ENCODE results near the gene WWOX. TPM values are rescaled to one million over a fixed set of nuclear protein-coding genes. Genes with fewer than 3 reads are reported as not detected.

Gene WWOX
- total and polyA plus RNA-seq, 2 donors (not counting 3 experiments of a cell fraction or from before 2014, with no cell fraction given) = 6.2 to 12.5 TPM

GRCh38 chr16:78667675-78668074, 568.2 kb downstream of the WWOX start:
- FAIRE-seq (no peak), DNase-seq (ENCODE audit: low read depth, low spot score) (no peak)
- BruUV-seq (replicated peaks) = no TSS peak
- Histone ChIP-seq H3K36me3 (ENCODE audit: control insufficient read depth in 2 of 2, extremely low read depth in 1 of 2, insufficient read depth in 2 of 2, low read length in 2 of 2) (no peaks in the 10 kb centered on the region), H3K9me3 (replicated peaks; ENCODE audit: control insufficient read depth, insufficient read depth, low read length) (no peaks in the 10 kb centered on the region), H3K4me3 (replicated peaks in 1 of 3; ENCODE audit: insufficient read depth in 1 of 3, low read depth in 1 of 3, low read length in 3 of 3) (no peak overlapping the region), H3K27me3 (ENCODE audit: control insufficient read depth in 2 of 2, insufficient read depth in 2 of 2, low read length in 2 of 2) (no peaks in the 10 kb centered on the region), H3K9me1 (replicated peaks; ENCODE audit: control insufficient read depth, extremely low read depth, insufficient read depth, low read length) (no peaks in the 10 kb centered on the region), H3K27ac (ENCODE audit: insufficient read depth, low read depth, low read length) (no peak overlapping the region), H3K4me2 (ENCODE audit: insufficient read depth, low read length) (no peak overlapping the region), H3K9ac (replicated peaks; ENCODE audit: extremely low read depth, insufficient read depth, low read length) (no peak overlapping the region), H3K4me1 (ENCODE audit: control insufficient read depth, extremely low read depth, insufficient read depth, low read length) (no peaks in the 10 kb centered on the region), H3K79me2 (ENCODE audit: control insufficient read depth, insufficient read depth, low read length) (no peaks in the 10 kb centered on the region), H4K20me1 (replicated peaks; ENCODE audit: control insufficient read depth, extremely low read depth, insufficient read depth, low read length) (no peaks in the 10 kb centered on the region), H2AFZ (ENCODE audit: low read depth, low read length) (no peak overlapping the region)
- ChIA-PET CTCF (no interaction called here), POLR2A (no interaction called here)
- dilution Hi-C loops (cut with MboI; ENCODE audit: extremely low pct_ligation_motif_present, low sequenced_read_pairs) = no loop called here
- intact Hi-C loops (cut with micrococcal nuclease) = no loop called here
- no peak for TF ChIP-seq GATA2 (IDR thresholded peaks at IDR 0.05; ENCODE audit: insufficient read depth, insufficient read length, low read depth, low read length)
- TF ChIP-seq FOS (IDR thresholded peaks at IDR 0.05; ENCODE audit: borderline replicate concordance, insufficient read depth, low read length) = no peak
- no peak for TF ChIP-seq POLR2A (IDR thresholded peaks at IDR 0.05; ENCODE audit: low read depth, low read length)
- TF ChIP-seq MAX (IDR thresholded peaks at IDR 0.05; ENCODE audit: insufficient read depth, insufficient read length) = no peak

- intact Hi-C loops (cut with micrococcal nuclease) (no loop called here), dilution Hi-C loops (cut with MboI; ENCODE audit: extremely low pct_ligation_motif_present, low sequenced_read_pairs) (no loop called here)
- Histone ChIP-seq H2AFZ (ENCODE audit: low read depth, low read length) (no peak overlapping the region), H3K9me3 (replicated peaks; ENCODE audit: control insufficient read depth, insufficient read depth, low read length) (no peaks in the 10 kb centered on the region), H3K27ac (ENCODE audit: insufficient read depth, low read depth, low read length) (no peak overlapping the region), H3K4me2 (ENCODE audit: insufficient read depth, low read length) (no peak overlapping the region), H3K9me1 (replicated peaks; ENCODE audit: control insufficient read depth, extremely low read depth, insufficient read depth, low read length) (no peaks in the 10 kb centered on the region), H3K79me2 (ENCODE audit: control insufficient read depth, insufficient read depth, low read length) (no peaks in the 10 kb centered on the region), H4K20me1 (replicated peaks; ENCODE audit: control insufficient read depth, extremely low read depth, insufficient read depth, low read length) (no peaks in the 10 kb centered on the region), H3K4me1 (ENCODE audit: control insufficient read depth, extremely low read depth, insufficient read depth, low read length) (no peaks in the 10 kb centered on the region), H3K27me3 (ENCODE audit: control insufficient read depth in 2 of 2, insufficient read depth in 2 of 2, low read length in 2 of 2) (no peaks in the 10 kb centered on the region), H3K9ac (replicated peaks; ENCODE audit: extremely low read depth, insufficient read depth, low read length) (no peak overlapping the region), H3K4me3 (replicated peaks in 1 of 3; ENCODE audit: insufficient read depth in 1 of 3, low read depth in 1 of 3, low read length in 3 of 3) (no peak overlapping the region), H3K36me3 (ENCODE audit: control insufficient read depth in 2 of 2, extremely low read depth in 1 of 2, insufficient read depth in 2 of 2, low read length in 2 of 2) (no peaks in the 10 kb centered on the region)
- ChIA-PET POLR2A (no interaction called here), CTCF (no interaction called here)
- BruUV-seq (replicated peaks) = no TSS peak
- FAIRE-seq = no peak
- no peak for DNase-seq (ENCODE audit: low read depth, low spot score)
- no peak for TF ChIP-seq POLR2AphosphoS5 (IDR thresholded peaks at IDR 0.05; ENCODE audit: insufficient read depth, low read depth, low read length)
- TF ChIP-seq FOS (IDR thresholded peaks at IDR 0.05; ENCODE audit: borderline replicate concordance, insufficient read depth, low read length) = no peak
- TF ChIP-seq POLR2A (IDR thresholded peaks at IDR 0.05; ENCODE audit: low read depth, low read length) = no peak
- TF ChIP-seq MAX (IDR thresholded peaks at IDR 0.05; ENCODE audit: insufficient read depth, insufficient read length) = no peak
- TF ChIP-seq CTCF (IDR thresholded peaks at IDR 0.05; ENCODE audit: extremely low read depth in 1 of 2, insufficient read depth in 1 of 2, low read depth in 1 of 2, low read length in 2 of 2) = no peak
- TF ChIP-seq MYC (IDR thresholded peaks at IDR 0.05; ENCODE audit: low read depth, low read length) = no peak
- no peak for TF ChIP-seq GATA2 (IDR thresholded peaks at IDR 0.05; ENCODE audit: insufficient read depth, insufficient read length, low read depth, low read length)
- TF ChIP-seq EZH2 (IDR thresholded peaks at IDR 0.05; ENCODE audit: borderline replicate concordance, low read depth, low read length, severe bottlenecking) = no peak
- TF ChIP-seq JUN (IDR thresholded peaks at IDR 0.05; ENCODE audit: borderline replicate concordance, insufficient read depth, insufficient read length, low read depth) = no peak
Observed at GRCh38 chr16:78668393-78668792, 568.9 kb downstream of the WWOX start.
